Neural cell (in vitro differentiated cells): ENCODE measurements around the gene GMDS. TPM values are rescaled to one million over a fixed set of nuclear protein-coding genes. Genes with fewer than 3 reads are reported as not detected.

Source experiments
- H2AFZ ChIP-seq: fragments of 200-600, 300-800 bp; sonication (generic), shearing (Covaris generic); 2 replicates; pipeline ENCODE4 v1.6.0; 2014; ENCODE audit warnings: low read depth, mild to moderate bottlenecking, antibody characterized with exemption, low read length, moderate library complexity
- H3F3A ChIP-seq: fragments of 200-600 bp; shearing (Covaris generic); 2 replicates; pipeline ENCODE4 v1.6.1; 2016; ENCODE audit warnings: mild to moderate bottlenecking, moderate library complexity, mixed read lengths, antibody characterized with exemption, low read length; ENCODE audit not compliant: insufficient read depth, poor library complexity, severe bottlenecking
- H3K27ac ChIP-seq: fragments of 200-600, 300-800 bp; sonication (generic), shearing (Covaris generic); 2 replicates; pipeline ENCODE4 v1.5.1; 2014; ENCODE audit warnings: mild to moderate bottlenecking, low read length, moderate library complexity
- H3K27me3 ChIP-seq: fragments of 300-800, 200-600 bp; sonication (generic), shearing (Covaris generic); 2 replicates; pipeline ENCODE4 v1.6.0; 2014; ENCODE audit warnings: mild to moderate bottlenecking, low read depth, low read length, moderate library complexity; ENCODE audit not compliant: insufficient read depth
- H3K36me3 ChIP-seq: fragments of 300-800, 200-600 bp; sonication (generic), shearing (Covaris generic); 2 replicates; pipeline ENCODE4 v1.5.1; 2014; ENCODE audit warnings: mild to moderate bottlenecking, antibody characterized with exemption, low read length, moderate library complexity; ENCODE audit not compliant: insufficient read depth
- H3K4me2 ChIP-seq: fragments of 300-800, 200-600 bp; sonication (generic), shearing (Covaris generic); 2 replicates; pipeline ENCODE4 v1.6.0; 2014; ENCODE audit warnings: mild to moderate bottlenecking, low read length
- H3K4me3 ChIP-seq: fragments of 300-800, 200-600 bp; sonication (generic), shearing (Covaris generic); 2 replicates; pipeline ENCODE4 v1.5.1; 2014; ENCODE audit warnings: mild to moderate bottlenecking, low read length, moderate library complexity
- H3K79me2 ChIP-seq: fragments of 200-600 bp; shearing (Covaris generic); replicated peaks from 2 replicates; pipeline ENCODE4 v1.6.0; 2014; ENCODE audit warnings: mild to moderate bottlenecking, low read length, moderate library complexity; ENCODE audit not compliant: insufficient read depth
- H3K9ac ChIP-seq: fragments of 300-800, 200-600 bp; sonication (generic), shearing (Covaris generic); 2 replicates; pipeline ENCODE4 v1.6.1; 2016; ENCODE audit warnings: mild to moderate bottlenecking, low read length, mixed read lengths
- H3K9me2 ChIP-seq: fragments of 200-600 bp; shearing (Covaris generic); 2 replicates; pipeline ENCODE4 v1.6.1; 2016; ENCODE audit warnings: mild to moderate bottlenecking, low read length, mixed read lengths; ENCODE audit not compliant: insufficient read depth
- H3K9me3 ChIP-seq: fragments of 200-600, 300-800 bp; sonication (generic), shearing (Covaris generic); 2 replicates; pipeline ENCODE4 v1.6.1; 2016; ENCODE audit warnings: mild to moderate bottlenecking, mixed run types, low read length, moderate library complexity, mixed read lengths
- H4K20me1 ChIP-seq: fragments of 200-600 bp; shearing (Covaris generic); 2 replicates; pipeline ENCODE4 v1.6.1; 2016; ENCODE audit warnings: mild to moderate bottlenecking, mixed run types; ENCODE audit not compliant: insufficient read depth
- CTCF ChIP-seq: fragments of 450-650 bp; IDR thresholded peaks from 2 replicates; pipeline ENCODE4 v1.5.1; 2014; ENCODE audit warnings: antibody characterized with exemption, mild to moderate bottlenecking, moderate library complexity; ENCODE audit not compliant: poor library complexity, severe bottlenecking
- EP300 ChIP-seq: fragments of 450-650 bp; conservative IDR thresholded peaks from 2 replicates; pipeline ENCODE4 v1.6.1; 2014; ENCODE audit warnings: antibody characterized with exemption, mild to moderate bottlenecking, moderate library complexity; ENCODE audit not compliant: poor library complexity, severe bottlenecking
- EZH2 ChIP-seq: fragments of 200-600, 300-800 bp; shearing (Covaris generic), sonication (generic); IDR thresholded peaks from 2 replicates; pipeline ENCODE4 v1.6.1; 2014; ENCODE audit warnings: antibody characterized with exemption, low read length, borderline replicate concordance, mild to moderate bottlenecking; ENCODE audit not compliant: insufficient read depth, poor library complexity, severe bottlenecking
- MXI1 ChIP-seq: fragments of 450-650 bp; conservative IDR thresholded peaks from 2 replicates; pipeline ENCODE4 v1.6.1; 2014; ENCODE audit warnings: antibody characterized with exemption, mild to moderate bottlenecking; ENCODE audit not compliant: poor library complexity, severe bottlenecking
- POLR2AphosphoS5 ChIP-seq: IDR thresholded peaks from 2 replicates; pipeline ENCODE4 v1.6.1; 2012
- RAD21 ChIP-seq: fragments of 450-650 bp; conservative IDR thresholded peaks from 2 replicates; pipeline ENCODE4 v1.6.1; 2014; ENCODE audit warnings: antibody characterized with exemption, mild to moderate bottlenecking, moderate library complexity
- REST ChIP-seq: IDR thresholded peaks from 2 replicates; pipeline ENCODE4 v1.6.1; 2012; ENCODE audit warnings: borderline replicate concordance
- SMC3 ChIP-seq: fragments of 450-650 bp; conservative IDR thresholded peaks from 2 replicates; pipeline ENCODE4 v1.6.1; 2014; ENCODE audit warnings: antibody characterized with exemption, mild to moderate bottlenecking, moderate library complexity; ENCODE audit not compliant: poor library complexity
- TAF1 ChIP-seq: IDR thresholded peaks from 2 replicates; pipeline ENCODE4 v1.6.1; 2012; ENCODE audit warnings: low read depth
- polyA plus RNA-seq: library from polyadenylated mRNA; depleted of rRNA; stranded (reverse); fragments of >200 nt; gene quantifications from 2 replicates; pipeline ENCODE4 v1.2.3, GENCODE V29; 2014

The GMDS gene
- polyA plus RNA-seq, 1 donor from 2014 or later: 11.4 TPM

DNA sequence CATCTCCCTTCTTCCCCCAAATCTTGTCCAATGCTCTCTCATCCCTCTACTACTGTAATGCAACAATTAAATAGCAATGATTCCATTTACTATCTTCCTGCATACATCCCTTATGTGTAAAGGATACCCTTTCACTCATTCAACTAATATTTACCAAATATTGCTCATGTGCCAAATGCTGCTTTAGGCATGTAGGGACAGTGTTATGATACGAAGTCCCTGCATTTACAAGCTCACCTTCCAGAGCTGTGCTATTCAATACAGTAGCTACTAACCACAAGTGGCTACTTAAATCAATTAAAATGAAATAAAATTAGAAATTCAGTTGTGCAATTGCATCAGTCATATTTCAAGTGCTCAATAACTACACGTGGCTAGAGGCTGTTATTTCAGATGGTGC, 41.1 kb downstream of the GMDS start:
- Histone ChIP-seq H3K4me3 (no peak overlapping the region), H3K9ac (no peak overlapping the region), H3K36me3 (no peaks in the 10 kb centered on the region), H3K27ac (no peak overlapping the region), H3K9me3 (no peaks in the 10 kb centered on the region), H2AFZ (no peak overlapping the region), H3K27me3 (no peaks in the 10 kb centered on the region), H3K9me2 (no peaks in the 10 kb centered on the region), H3F3A (no peaks in the 10 kb centered on the region), H4K20me1 (no peaks in the 10 kb centered on the region), H3K79me2 (no peaks in the 10 kb centered on the region), H3K4me2 (no peak overlapping the region)
- TF ChIP-seq TAF1 (no peak), SMC3 (no peak), MXI1 (no peak), EP300 (no peak), POLR2AphosphoS5 (no peak), EZH2 (no peak), REST (no peak), RAD21 (no peak), CTCF (no peak)

GRCh38 chr6:2203264-2203663, 42.1 kb downstream of the GMDS start:
- TF ChIP-seq SMC3 (no peak), TAF1 (no peak), CTCF (no peak), REST (no peak), EZH2 (no peak), RAD21 (no peak), POLR2AphosphoS5 (no peak), MXI1 (no peak)
- no peaks in the 10 kb centered on the region for H3K9me2 ChIP-seq
- H3F3A ChIP-seq: no peaks in the 10 kb centered on the region
- no peaks in the 10 kb centered on the region for H4K20me1 ChIP-seq
- H3K79me2 ChIP-seq: no peaks in the 10 kb centered on the region
- no peak overlapping the region for H3K4me3 ChIP-seq
- H3K27me3 ChIP-seq: no peaks in the 10 kb centered on the region
- no peaks in the 10 kb centered on the region for H3K9me3 ChIP-seq
- no peak overlapping the region for H3K27ac ChIP-seq
- no peak overlapping the region for H3K4me2 ChIP-seq
- no peak overlapping the region for H2AFZ ChIP-seq
- no peak overlapping the region for H3K9ac ChIP-seq
- no peaks in the 10 kb centered on the region for H3K36me3 ChIP-seq
